ENCODE results near the gene MYCBPAP. TPM values are rescaled to one million over a fixed set of nuclear protein-coding genes. Genes with fewer than 3 reads are reported as not detected.

Gene MYCBPAP
- total and polyA plus RNA-seq, 8 donors: 1.4 to 9.1 (median 5.8) TPM

DNA sequence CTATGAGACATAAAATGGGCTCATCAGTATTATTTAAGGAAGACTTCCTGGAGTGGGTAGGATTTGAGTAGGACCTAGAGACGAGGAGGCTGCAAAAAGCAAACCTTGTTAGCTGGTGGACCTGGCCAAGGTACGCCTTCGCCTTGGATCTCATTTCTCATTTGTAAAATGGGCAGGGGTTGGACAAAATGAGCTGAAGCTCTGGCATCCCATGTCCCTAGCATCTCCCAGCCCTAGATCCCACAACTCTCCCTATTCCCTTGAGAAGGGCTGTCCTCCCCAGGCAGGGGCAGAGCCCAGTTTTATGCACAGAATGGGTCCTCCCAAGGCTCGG, 38.4 kb downstream of the MYCBPAP start:
- H3K27ac ChIP-seq: peak overlapping the region in 1 of 2 donors; percentile 70
- no peaks in the 10 kb centered on the region for H3K9me3 ChIP-seq
- peak overlapping the region in 1 of 2 donors; percentile 54 for H3K4me3 ChIP-seq
- H3K36me3 ChIP-seq: no peaks in the 10 kb centered on the region
- peaks cover 14 to 31% of the 10 kb centered on the region in 2 donors for H3K4me1 ChIP-seq
- no peak for ATAC-seq
- TF ChIP-seq, protein P1, sequence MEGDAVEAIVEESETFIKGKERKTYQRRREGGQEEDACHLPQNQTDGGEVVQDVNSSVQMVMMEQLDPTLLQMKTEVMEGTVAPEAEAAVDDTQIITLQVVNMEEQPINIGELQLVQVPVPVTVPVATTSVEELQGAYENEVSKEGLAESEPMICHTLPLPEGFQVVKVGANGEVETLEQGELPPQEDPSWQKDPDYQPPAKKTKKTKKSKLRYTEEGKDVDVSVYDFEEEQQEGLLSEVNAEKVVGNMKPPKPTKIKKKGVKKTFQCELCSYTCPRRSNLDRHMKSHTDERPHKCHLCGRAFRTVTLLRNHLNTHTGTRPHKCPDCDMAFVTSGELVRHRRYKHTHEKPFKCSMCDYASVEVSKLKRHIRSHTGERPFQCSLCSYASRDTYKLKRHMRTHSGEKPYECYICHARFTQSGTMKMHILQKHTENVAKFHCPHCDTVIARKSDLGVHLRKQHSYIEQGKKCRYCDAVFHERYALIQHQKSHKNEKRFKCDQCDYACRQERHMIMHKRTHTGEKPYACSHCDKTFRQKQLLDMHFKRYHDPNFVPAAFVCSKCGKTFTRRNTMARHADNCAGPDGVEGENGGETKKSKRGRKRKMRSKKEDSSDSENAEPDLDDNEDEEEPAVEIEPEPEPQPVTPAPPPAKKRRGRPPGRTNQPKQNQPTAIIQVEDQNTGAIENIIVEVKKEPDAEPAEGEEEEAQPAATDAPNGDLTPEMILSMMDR (IDR thresholded peaks at IDR 0.05): no peak
- no peak for DNase-seq
- intact Hi-C loops (cut with DNase I): loop anchor here in 1 of 2 donors (10.0 kb wide), 1 partner anchor 408 kb away; no protein-coding TSS in a partner anchor
- H3K27me3 ChIP-seq: no peaks in the 10 kb centered on the region

DNA sequence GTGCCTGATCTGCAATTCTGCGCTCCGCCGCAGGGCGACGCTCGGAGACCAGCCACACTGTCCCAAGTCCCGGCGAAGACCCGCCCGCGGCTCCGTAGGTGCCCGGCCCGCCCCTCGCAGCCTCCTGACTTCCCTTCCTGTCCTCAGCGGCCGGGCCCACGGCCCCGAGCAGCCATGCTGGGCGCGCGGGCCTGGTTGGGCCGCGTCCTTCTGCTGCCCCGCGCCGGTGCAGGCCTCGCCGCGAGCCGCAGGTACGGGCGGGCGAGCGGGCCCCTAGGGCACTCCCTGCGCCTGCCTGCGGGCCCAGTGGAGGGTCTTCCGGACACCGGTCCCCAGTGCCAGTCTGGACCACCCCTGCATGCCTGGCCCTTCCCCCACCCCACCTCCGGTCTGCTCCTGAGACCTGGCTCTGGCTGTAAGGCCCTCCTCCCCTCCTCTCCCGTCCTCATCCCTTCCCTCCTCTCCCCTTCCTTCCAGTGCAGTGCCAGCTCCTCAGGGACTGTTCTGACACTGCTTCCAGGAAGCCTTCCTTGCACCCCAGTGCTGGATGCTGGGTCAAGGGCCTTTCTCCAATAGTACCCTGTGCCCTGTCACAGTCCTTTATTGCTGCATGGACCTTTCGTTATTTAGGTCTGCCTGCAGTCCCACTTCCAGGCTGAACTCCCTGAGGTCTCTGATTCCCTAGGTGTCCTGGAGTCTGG, 38.9 kb downstream of the MYCBPAP start, which contains the start of gene SPATA20:
Gene SPATA20, plus strand, starts transcription at position 140 of the 701 bp plus-strand sequence. Its CDS starts 35 bp downstream, at position 175.
- Histone ChIP-seq H3K36me3 (no peaks in the 10 kb centered on the region), H3K4me3 (peak within 1 kb of the TSS; percentile 53 to 54), H3K27ac (peak within 1 kb of the TSS; percentile 70 to 72), H3K9me3 (no peaks in the 10 kb centered on the region), H3K4me1 (peaks cover 14 to 30% of the 10 kb centered on the region in 2 donors), H3K27me3 (no peaks in the 10 kb centered on the region)
- intact Hi-C loops (cut with DNase I): loop anchor here in 1 of 2 donors (10.0 kb wide), 1 partner anchor 408 kb away; no protein-coding TSS in a partner anchor
- TF ChIP-seq, protein P1 (IDR thresholded peaks at IDR 0.05): peak; percentile 96 to 99
- ATAC-seq: peak; percentile 83
- peak; percentile 83 to 98 (median 93) for DNase-seq

DNA sequence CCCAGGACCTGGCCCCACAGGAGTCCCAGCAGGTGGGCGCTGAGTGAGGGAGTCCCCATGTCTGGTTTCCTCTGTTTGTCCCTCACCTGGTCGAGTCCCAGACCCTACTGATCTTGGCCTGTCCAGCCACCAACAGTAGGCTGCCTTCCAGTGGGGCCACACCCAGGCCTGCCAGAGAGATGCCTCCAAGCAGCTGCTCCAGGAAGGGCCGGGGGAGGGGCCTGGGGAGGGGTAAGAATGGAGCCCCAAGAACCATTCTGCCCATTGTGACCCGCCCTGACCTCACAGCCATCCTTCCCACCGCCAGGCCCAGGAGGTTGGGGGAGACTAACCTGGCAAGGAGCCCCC, 39.5 kb downstream of the MYCBPAP start:
- DNase-seq (peak in 2 of 4 donors; percentile 40 to 62), ATAC-seq (no peak)
- intact Hi-C loops (cut with DNase I): loop anchor here in 1 of 2 donors (10.0 kb wide), 1 partner anchor 407 kb away; no protein-coding TSS in a partner anchor
- H3K9me3 ChIP-seq: no peaks in the 10 kb centered on the region
- TF ChIP-seq, protein P1 (IDR thresholded peaks at IDR 0.05): no peak
- H3K4me1 ChIP-seq: peaks cover 9 to 25% of the 10 kb centered on the region in 2 donors
- H3K4me3 ChIP-seq: peak overlapping the region; percentile 53 to 54
- H3K27ac ChIP-seq: peak overlapping the region in 1 of 2 donors; percentile 70
- H3K27me3 ChIP-seq: no peaks in the 10 kb centered on the region
- H3K36me3 ChIP-seq: no peaks in the 10 kb centered on the region

DNA sequence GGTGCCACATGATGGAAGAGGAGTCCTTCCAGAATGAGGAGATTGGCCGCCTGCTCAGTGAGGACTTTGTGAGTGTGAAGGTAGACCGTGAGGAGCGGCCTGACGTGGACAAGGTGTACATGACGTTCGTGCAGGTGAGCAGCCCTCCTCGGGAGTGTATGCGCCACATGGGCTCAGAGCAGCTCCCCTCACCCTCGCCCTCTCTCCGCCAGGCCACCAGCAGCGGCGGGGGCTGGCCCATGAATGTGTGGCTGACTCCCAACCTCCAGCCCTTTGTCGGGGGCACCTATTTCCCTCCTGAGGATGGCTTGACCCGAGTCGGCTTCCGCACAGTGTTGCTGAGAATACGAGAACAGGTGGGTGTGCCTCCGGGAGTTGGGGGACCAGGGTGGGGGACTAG, 40.6 kb downstream of the MYCBPAP start:
- TF ChIP-seq, protein P1 (IDR thresholded peaks at IDR 0.05): no peak
- DNase-seq: no peak
- H3K4me1 ChIP-seq: peaks cover 7 to 18% of the 10 kb centered on the region in 2 donors
- H3K4me3 ChIP-seq: no peak overlapping the region
- no peaks in the 10 kb centered on the region for H3K36me3 ChIP-seq
- H3K27ac ChIP-seq: no peak overlapping the region
- no peaks in the 10 kb centered on the region for H3K27me3 ChIP-seq
- H3K9me3 ChIP-seq: no peaks in the 10 kb centered on the region
- ATAC-seq: no peak
- intact Hi-C loops (cut with DNase I): loop anchor here in 1 of 2 donors (10.0 kb wide), 1 partner anchor 406 kb away; no protein-coding TSS in a partner anchor

DNA sequence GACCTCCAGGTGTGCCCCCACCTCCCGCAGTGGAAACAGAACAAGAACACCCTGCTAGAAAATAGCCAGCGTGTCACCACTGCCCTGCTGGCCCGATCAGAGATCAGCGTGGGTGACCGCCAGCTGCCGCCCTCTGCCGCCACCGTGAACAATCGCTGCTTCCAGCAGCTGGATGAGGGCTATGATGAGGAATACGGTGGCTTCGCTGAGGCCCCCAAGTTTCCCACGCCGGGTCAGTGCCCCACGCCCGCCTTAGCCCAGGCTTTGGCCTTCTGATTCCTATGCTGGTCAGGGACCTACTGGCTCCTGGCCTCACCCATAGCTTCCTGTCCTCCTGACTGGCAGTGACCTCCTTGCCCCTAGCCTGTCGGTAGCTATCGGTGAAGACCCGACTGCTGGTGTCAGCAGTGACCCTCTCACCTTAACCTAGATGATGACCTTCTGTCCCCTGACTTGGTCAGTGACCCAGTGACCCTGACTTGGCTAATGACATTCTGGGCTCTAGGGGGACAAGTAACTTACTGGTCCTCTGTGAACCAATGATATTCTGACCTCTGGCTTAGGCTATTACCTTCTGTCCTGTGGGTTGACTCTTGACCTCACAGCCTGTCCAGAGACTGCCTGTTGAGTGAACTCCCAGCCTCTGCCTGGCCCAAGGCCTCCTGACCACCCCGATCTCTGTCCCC, 41.2 kb downstream of the MYCBPAP start:
- no peaks in the 10 kb centered on the region for H3K36me3 ChIP-seq
- intact Hi-C loops (cut with DNase I): loop anchor here in 1 of 2 donors (10.0 kb wide), 1 partner anchor 405 kb away; no protein-coding TSS in a partner anchor
- TF ChIP-seq, protein P1 (IDR thresholded peaks at IDR 0.05): no peak

More for the DNA sequence above, 41.2 kb downstream of the MYCBPAP start:
- Histone ChIP-seq H3K27ac (no peak overlapping the region), H3K9me3 (no peaks in the 10 kb centered on the region), H3K27me3 (no peaks in the 10 kb centered on the region), H3K4me1 (peaks cover 7 to 18% of the 10 kb centered on the region in 2 donors), H3K4me3 (no peak overlapping the region)
- ATAC-seq (no peak), DNase-seq (peak in 1 of 4 donors; percentile 72)
